Mammary epithelial cell (primary cell): ENCODE data around the gene ZIM2.

Source experiments
- CTCF ChIP-seq, 2 donors: IDR thresholded peaks in 1 of 2; conservative IDR thresholded peaks in 1 of 2; 2 replicates each; pipeline ENCODE4 v1.5.1; 2011 to 2012; ENCODE audit warnings: inconsistent platforms in 2 of 2, low read length in 2 of 2, mild to moderate bottlenecking in 2 of 2, control low read depth in 1 of 2, low read depth in 1 of 2; ENCODE audit not compliant: insufficient read depth in 1 of 2; ENCODE audit errors: extremely low read depth in 1 of 2
- EZH2 ChIP-seq: IDR thresholded peaks from 2 replicates; pipeline ENCODE4 v1.6.1; 2012; ENCODE audit warnings: low read length, inconsistent platforms, borderline replicate concordance

- TF ChIP-seq EZH2 = no peak
- TF ChIP-seq CTCF (conservative IDR thresholded peaks at IDR 0.05 in 1 of 2, IDR thresholded peaks at IDR 0.05 in 1 of 2; ENCODE audit: extremely low read depth in 1 of 2, insufficient read depth in 1 of 2, low read depth in 1 of 2, low read length in 2 of 2) = no peak
Measured at GRCh38 chr19:56842412-56842811, 1.9 kb upstream of the ZIM2 start.
